Testis (tissue), 3 donors: ENCODE results near the gene NEUROD1. TPM values are rescaled to one million over a fixed set of nuclear protein-coding genes. Genes with fewer than 3 reads are reported as not detected.

Experiments used
- DNase-seq: peaks from one replicate; pipeline ENCODE4 v3.0.0-alpha.2; 2019
- H3K27ac ChIP-seq, 2 donors: fragments of 200-600 bp; sonication (generic); one replicate each; pipeline ENCODE4 v1.5.1; 2019
- H3K27me3 ChIP-seq: fragments of 200-600 bp; sonication (generic); one replicate; pipeline ENCODE4 v1.5.1; 2019
- H3K36me3 ChIP-seq: fragments of 200-600 bp; sonication (generic); one replicate; pipeline ENCODE4 v1.5.1; 2017; ENCODE audit warnings: low read depth; ENCODE audit errors: missing control alignments
- H3K4me1 ChIP-seq: fragments of 200-600 bp; sonication (generic); one replicate; pipeline ENCODE4 v1.5.1; 2019
- H3K4me3 ChIP-seq, 2 donors: fragments of 200-600 bp; sonication (generic); one replicate each; pipeline ENCODE4 v1.5.1; 2017 to 2019
- H3K9me3 ChIP-seq: fragments of 200-600 bp; sonication (generic); one replicate; pipeline ENCODE4 v1.5.1; 2017
- POLR2A ChIP-seq: fragments of 450-650 bp; IDR thresholded peaks from one replicate; pipeline ENCODE4 v1.6.1; 2017; ENCODE audit warnings: antibody characterized with exemption, mild to moderate bottlenecking, moderate library complexity
- WGBS, 2 donors: methylation state at CpG; one replicate each; pipeline ENCODE4 v1.1.5; 2018; 5-methylcytosine and 5-hydroxymethylcytosine counted together
- intact Hi-C: fragments of 100-400 bp; cut with DNase I; formaldehyde crosslinking; loops from one replicate; pipeline ENCODE4 v1.15.1; 2023; ENCODE audit warnings: low total_unique reads
- polyA plus RNA-seq: library from polyadenylated mRNA; stranded (reverse); fragments of 350-450 nt; fragmentation: Illumina TruSeq; extraction: RNeasy Lipid Tissue Mini Kit (QIAGEN cat#74804); gene quantifications from one replicate; pipeline ENCODE4 v1.2.3, GENCODE V29; 2014; ENCODE audit warnings: low read depth, low replicate concordance; ENCODE audit not compliant: insufficient read depth
- total RNA-seq, 2 donors: library from RNA; depleted of rRNA; stranded (reverse); fragments of >200 nt; gene quantifications; one replicate each; pipeline ENCODE4 v1.2.3, GENCODE V29; 2016
- TF ChIP-seq, protein P1 (sequence below), 3 experiments: fragments of 450-650 bp in 2 of 3; fragments of 200-600 bp in 1 of 3; sonication (generic) in 1 of 3; IDR thresholded peaks; one replicate each; pipeline ENCODE4 v1.5.1; 2016 to 2019; ENCODE audit warnings: antibody characterized with exemption in 3 of 3, mild to moderate bottlenecking in 2 of 3, moderate library complexity in 1 of 3

NEUROD1 gene
- total and polyA plus RNA-seq, 3 donors from 2014 or later, result 0.19 to 0.62 (median 0.55) TPM

DNA sequence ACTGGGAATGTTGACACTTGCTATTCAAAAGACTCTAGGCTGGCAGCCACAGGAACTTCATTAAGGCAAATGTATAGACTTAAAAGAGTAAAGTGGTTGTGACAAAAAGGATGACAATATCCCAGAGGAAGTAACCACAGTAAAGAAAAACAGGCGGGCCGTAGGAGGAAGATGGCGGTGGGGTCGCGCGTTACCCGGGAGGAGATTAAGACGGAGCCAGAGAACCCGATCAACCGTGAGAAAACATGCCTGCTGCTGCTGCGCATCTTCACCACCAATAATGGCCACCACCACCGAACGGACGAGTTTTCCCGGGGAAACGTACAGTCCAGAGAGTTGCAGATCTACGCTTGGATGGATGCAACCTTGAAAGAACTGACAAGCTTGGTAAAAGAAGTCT lies 14.0 kb upstream of the NEUROD1 start:
- intact Hi-C loops, result no loop called here
- H3K4me1 ChIP-seq, result no peaks in the 10 kb centered on the region
- no peak overlapping the region for H3K27ac ChIP-seq
- H3K9me3 ChIP-seq, result no peaks in the 10 kb centered on the region
- H3K27me3 ChIP-seq, result no peaks in the 10 kb centered on the region
- TF ChIP-seq, protein P1, sequence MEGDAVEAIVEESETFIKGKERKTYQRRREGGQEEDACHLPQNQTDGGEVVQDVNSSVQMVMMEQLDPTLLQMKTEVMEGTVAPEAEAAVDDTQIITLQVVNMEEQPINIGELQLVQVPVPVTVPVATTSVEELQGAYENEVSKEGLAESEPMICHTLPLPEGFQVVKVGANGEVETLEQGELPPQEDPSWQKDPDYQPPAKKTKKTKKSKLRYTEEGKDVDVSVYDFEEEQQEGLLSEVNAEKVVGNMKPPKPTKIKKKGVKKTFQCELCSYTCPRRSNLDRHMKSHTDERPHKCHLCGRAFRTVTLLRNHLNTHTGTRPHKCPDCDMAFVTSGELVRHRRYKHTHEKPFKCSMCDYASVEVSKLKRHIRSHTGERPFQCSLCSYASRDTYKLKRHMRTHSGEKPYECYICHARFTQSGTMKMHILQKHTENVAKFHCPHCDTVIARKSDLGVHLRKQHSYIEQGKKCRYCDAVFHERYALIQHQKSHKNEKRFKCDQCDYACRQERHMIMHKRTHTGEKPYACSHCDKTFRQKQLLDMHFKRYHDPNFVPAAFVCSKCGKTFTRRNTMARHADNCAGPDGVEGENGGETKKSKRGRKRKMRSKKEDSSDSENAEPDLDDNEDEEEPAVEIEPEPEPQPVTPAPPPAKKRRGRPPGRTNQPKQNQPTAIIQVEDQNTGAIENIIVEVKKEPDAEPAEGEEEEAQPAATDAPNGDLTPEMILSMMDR (IDR thresholded peaks at IDR 0.05), result no peak
- no peak for TF ChIP-seq POLR2A
- peak overlapping the region in 1 of 2 donors; percentile 35 for H3K4me3 ChIP-seq
- no peak for DNase-seq
- no peaks in the 10 kb centered on the region for H3K36me3 ChIP-seq
- 61 to 67% methylated on average over 17 of the region's 17 CpGs for WGBS, 2 donors

DNA sequence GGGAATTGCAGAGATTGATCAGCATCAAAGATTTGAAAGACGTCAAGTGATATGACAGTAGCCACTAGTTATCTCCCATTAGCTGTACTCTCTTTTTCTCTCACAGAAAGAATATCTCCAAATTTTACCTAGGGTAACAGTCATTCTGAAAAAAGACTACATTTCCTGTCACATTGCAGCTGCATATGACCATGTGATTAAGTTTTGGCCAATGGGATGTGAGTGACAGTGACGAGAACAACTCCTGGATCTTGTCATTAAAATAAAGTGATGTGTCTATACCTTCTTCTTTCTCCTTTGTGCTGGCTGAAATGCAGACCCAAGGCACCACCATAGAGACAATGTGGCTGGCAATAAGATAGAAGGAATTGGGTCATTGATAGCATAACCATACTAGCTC lies 10.5 kb upstream of the NEUROD1 start:
- H3K4me3 ChIP-seq, result no peak overlapping the region
- WGBS, 2 donors, result 77 to 85% methylated on average over 2 of the region's 2 CpGs
- TF ChIP-seq, protein P1 (IDR thresholded peaks at IDR 0.05), result no peak
- no peak for TF ChIP-seq POLR2A

DNA sequence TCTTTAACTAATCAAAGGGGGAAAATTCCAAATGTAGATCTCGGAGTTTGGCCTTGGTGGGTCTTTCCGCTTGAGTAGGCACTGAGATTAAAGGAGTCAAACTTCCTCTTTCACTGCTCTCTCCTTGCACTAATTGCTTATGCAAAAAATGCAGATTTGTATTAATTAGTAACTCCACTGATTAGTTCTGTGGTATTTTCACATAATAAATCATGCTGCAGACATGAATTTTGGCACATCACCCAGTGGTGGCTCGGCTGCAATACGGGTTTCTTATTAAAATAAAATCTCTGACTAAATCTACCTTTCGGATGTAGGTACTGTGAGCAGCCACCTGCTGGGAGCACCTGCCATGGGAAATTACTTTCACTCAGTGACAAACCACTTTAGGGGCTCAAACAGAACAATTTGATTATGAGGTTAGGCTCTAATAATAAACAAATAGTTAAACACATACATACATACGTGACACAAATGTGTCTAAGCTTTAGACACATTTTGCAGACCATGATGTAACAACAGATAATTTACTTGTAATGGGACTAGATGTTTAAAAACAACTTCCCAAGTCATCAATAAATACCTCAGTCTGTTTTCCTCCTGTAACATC lies 6.4 kb upstream of the NEUROD1 start:
- Histone ChIP-seq H3K4me1 (peaks cover 9% of the 10 kb centered on the region), H3K27ac (no peak overlapping the region), H3K27me3 (no peaks in the 10 kb centered on the region), H3K9me3 (no peaks in the 10 kb centered on the region), H3K36me3 (no peaks in the 10 kb centered on the region), H3K4me3 (no peak overlapping the region)
- no peak for TF ChIP-seq POLR2A
- TF ChIP-seq, protein P1 (IDR thresholded peaks at IDR 0.05), result no peak
- 58 to 64% methylated on average over 6 of the region's 6 CpGs for WGBS, 2 donors
- intact Hi-C loops, result no loop called here
- no peak for DNase-seq

More for the DNA sequence above, 10.5 kb upstream of the NEUROD1 start:
- Histone ChIP-seq H3K4me1 (no peaks in the 10 kb centered on the region), H3K9me3 (no peaks in the 10 kb centered on the region), H3K27me3 (no peaks in the 10 kb centered on the region), H3K27ac (no peak overlapping the region), H3K36me3 (no peaks in the 10 kb centered on the region)
- intact Hi-C loops, result no loop called here
- no peak for DNase-seq

DNA sequence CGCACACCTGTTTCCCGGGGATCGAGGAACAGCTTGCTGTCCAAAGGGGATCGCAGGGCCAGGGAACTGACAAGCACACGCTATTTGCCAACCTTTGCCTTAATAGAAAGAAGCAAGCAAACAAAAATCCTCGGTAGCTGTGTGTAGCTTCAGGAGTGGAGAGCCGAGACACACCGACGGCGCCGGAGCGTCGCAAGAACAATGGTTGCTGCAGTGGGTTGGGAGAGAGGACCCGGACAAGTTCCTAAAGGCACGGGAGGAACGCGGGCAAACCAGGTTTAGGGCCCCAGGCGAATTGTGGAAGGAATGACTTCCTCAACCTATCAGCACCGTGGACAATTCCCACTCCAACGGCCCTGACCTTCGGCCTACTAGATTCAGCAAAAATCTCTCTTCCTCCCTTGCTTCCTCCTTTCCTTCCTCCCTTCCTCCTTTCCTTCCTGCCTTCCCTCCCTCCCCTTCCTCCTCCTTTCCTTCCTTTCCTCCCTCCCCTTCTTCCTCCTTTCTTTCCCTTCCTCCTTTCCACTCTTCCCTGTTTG lies 4.9 kb upstream of the NEUROD1 start:
- intact Hi-C loops, result no loop called here
- Histone ChIP-seq H3K4me3 (no peak overlapping the region), H3K9me3 (no peaks in the 10 kb centered on the region), H3K27ac (no peak overlapping the region), H3K27me3 (no peaks in the 10 kb centered on the region), H3K4me1 (peaks cover 9% of the 10 kb centered on the region), H3K36me3 (no peaks in the 10 kb centered on the region)
- TF ChIP-seq, protein P1 (IDR thresholded peaks at IDR 0.05), result no peak
- TF ChIP-seq POLR2A, result no peak
- WGBS, 2 donors, result 8% methylated on average over 21 of the region's 21 CpGs
- DNase-seq, result no peak
